Vagina (tissue), 2 donors: ENCODE results near the gene ULBP2.

ENCODE experiments used
- CTCF ChIP-seq, 3 experiments: fragments of 450-650 bp in 2 of 3; fragments of 200-600 bp in 1 of 3; sonication (generic) in 1 of 3; IDR thresholded peaks; one replicate each; pipeline ENCODE4 v1.5.1; 2017 to 2019; ENCODE audit warnings: antibody characterized with exemption in 3 of 3, mild to moderate bottlenecking in 2 of 3, moderate library complexity in 2 of 3
- POLR2A ChIP-seq, 2 donors: fragments of 450-650 bp; IDR thresholded peaks; one replicate each; pipeline ENCODE4 v1.6.1; 2017; ENCODE audit warnings: antibody characterized with exemption in 2 of 2, mild to moderate bottlenecking in 2 of 2, moderate library complexity in 2 of 2
- POLR2AphosphoS5 ChIP-seq, 2 donors: sonication (generic); formaldehyde crosslinking; IDR thresholded peaks; one replicate each; pipeline ENCODE4 v1.9.0; 2017; ENCODE audit warnings: antibody characterized with exemption in 2 of 2, mild to moderate bottlenecking in 2 of 2, low read depth in 1 of 2; ENCODE audit not compliant: insufficient read depth in 1 of 2

GRCh38 chr6:149965194-149966020, 23.6 kb downstream of the ULBP2 start:
- no peak for TF ChIP-seq CTCF (IDR thresholded peaks at IDR 0.05)
- TF ChIP-seq POLR2A (IDR thresholded peaks at IDR 0.05): no peak
- TF ChIP-seq POLR2AphosphoS5 (IDR thresholded peaks at IDR 0.05; ENCODE audit: insufficient read depth in 1 of 2, low read depth in 1 of 2): no peak
